DND-41 (cell line): Measurements from ENCODE around the gene ADD1.
"Not testable (repeated sequence)": the region's sequence is repeated elsewhere in the genome, so short reads cannot be mapped to it uniquely, and the experiment has no call there.

Experiments used
- EZH2 ChIP-seq: IDR thresholded peaks from 3 replicates; pipeline ENCODE4 v1.6.1; 2012; ENCODE audit warnings: borderline replicate concordance, low read depth, mild to moderate bottlenecking, moderate library complexity, low read length, inconsistent platforms; ENCODE audit not compliant: severe bottlenecking
- TF ChIP-seq, protein P1 (sequence below): IDR thresholded peaks from 2 replicates; pipeline ENCODE4 v1.5.1; 2012; ENCODE audit warnings: borderline replicate concordance, low read length, moderate library complexity, mild to moderate bottlenecking; ENCODE audit not compliant: poor library complexity, severe bottlenecking; ENCODE audit errors: extremely low read depth

- TF ChIP-seq, protein P1, sequence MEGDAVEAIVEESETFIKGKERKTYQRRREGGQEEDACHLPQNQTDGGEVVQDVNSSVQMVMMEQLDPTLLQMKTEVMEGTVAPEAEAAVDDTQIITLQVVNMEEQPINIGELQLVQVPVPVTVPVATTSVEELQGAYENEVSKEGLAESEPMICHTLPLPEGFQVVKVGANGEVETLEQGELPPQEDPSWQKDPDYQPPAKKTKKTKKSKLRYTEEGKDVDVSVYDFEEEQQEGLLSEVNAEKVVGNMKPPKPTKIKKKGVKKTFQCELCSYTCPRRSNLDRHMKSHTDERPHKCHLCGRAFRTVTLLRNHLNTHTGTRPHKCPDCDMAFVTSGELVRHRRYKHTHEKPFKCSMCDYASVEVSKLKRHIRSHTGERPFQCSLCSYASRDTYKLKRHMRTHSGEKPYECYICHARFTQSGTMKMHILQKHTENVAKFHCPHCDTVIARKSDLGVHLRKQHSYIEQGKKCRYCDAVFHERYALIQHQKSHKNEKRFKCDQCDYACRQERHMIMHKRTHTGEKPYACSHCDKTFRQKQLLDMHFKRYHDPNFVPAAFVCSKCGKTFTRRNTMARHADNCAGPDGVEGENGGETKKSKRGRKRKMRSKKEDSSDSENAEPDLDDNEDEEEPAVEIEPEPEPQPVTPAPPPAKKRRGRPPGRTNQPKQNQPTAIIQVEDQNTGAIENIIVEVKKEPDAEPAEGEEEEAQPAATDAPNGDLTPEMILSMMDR = not testable (repeated sequence)
- not testable (repeated sequence) for TF ChIP-seq EZH2
These were observed 94.8 kb downstream of the ADD1 start for GRCh38 chr4:2938411-2938810.
